SH-SY5Y (cell line): ENCODE measurements around the gene PATZ1.

Source experiments
- GATA2 ChIP-seq: IDR thresholded peaks from 2 replicates; pipeline ENCODE4 v1.6.1; 2011; ENCODE audit warnings: mild to moderate bottlenecking, low read depth, low read length
- GATA3 ChIP-seq: IDR thresholded peaks from 2 replicates; pipeline ENCODE4 v1.6.1; 2011; ENCODE audit warnings: low read depth, mild to moderate bottlenecking, low read length, moderate library complexity

GRCh38 chr22:31337178-31337577 lies 9.0 kb downstream of the PATZ1 start:
- TF ChIP-seq GATA2 (no peak), GATA3 (no peak)
